Kidney epithelial cell (primary cell): Measurements from ENCODE around the gene IRX6. TPM values are rescaled to one million over a fixed set of nuclear protein-coding genes. Genes with fewer than 3 reads are reported as not detected.

Experiments
- DNase-seq: peaks from one replicate; pipeline ENCODE4 v3.0.0-alpha.2; 2010; ENCODE audit warnings: low read depth
- H3K27me3 ChIP-seq: 2 replicates; pipeline ENCODE4 v1.6.0; 2011; ENCODE audit warnings: low read length; ENCODE audit not compliant: control insufficient read depth, insufficient read depth
- H3K36me3 ChIP-seq: 2 replicates; pipeline ENCODE4 v1.5.1; 2011; ENCODE audit warnings: low read length; ENCODE audit not compliant: control insufficient read depth, insufficient read depth
- H3K4me3 ChIP-seq: 2 replicates; pipeline ENCODE4 v1.5.1; 2011; ENCODE audit warnings: low read depth, mild to moderate bottlenecking, control low read depth, low read length
- CTCF ChIP-seq: IDR thresholded peaks from 2 replicates; pipeline ENCODE4 v1.5.1; 2011; ENCODE audit warnings: mild to moderate bottlenecking, moderate library complexity, low read length, control low read depth, inconsistent platforms; ENCODE audit not compliant: insufficient read depth, poor library complexity, severe bottlenecking
- total RNA-seq: library from RNA; depleted of rRNA; stranded (reverse); fragments of >200 nt; gene quantifications from 2 replicates; pipeline ENCODE4 v1.2.3, GENCODE V29; 2015

The IRX6 gene
- total RNA-seq, 1 donor from 2014 or later = 1.3 TPM

GRCh38 chr16:55357241-55357640 is 33.2 kb downstream of the IRX6 start:
- no peak for TF ChIP-seq CTCF
- DNase-seq = no peak
- Histone ChIP-seq H3K36me3 (no peaks in the 10 kb centered on the region), H3K27me3 (no peaks in the 10 kb centered on the region), H3K4me3 (no peak overlapping the region)

DNA sequence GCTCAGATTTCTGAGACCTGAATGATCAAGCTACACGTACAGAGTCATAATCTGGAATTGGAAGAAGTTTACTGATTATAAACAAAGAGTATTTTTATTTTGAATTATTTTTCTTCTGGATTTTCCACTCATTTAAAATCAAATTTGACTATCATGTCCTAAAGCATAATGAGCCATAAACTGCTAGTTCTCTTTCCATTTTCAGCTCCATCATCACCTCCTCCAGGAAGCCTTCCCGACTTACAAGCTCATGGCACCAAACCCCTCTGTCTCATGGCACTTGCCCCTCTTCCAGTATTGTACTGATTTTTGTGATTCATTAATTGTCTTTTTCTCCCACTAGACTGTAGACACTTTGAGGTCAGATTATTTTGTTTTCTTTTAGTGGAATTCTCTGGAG is 35.9 kb downstream of the IRX6 start:
- DNase-seq = no peak
- H3K27me3 ChIP-seq = peaks cover 2% of the 10 kb centered on the region
- no peaks in the 10 kb centered on the region for H3K36me3 ChIP-seq
- H3K4me3 ChIP-seq = no peak overlapping the region
- TF ChIP-seq CTCF = no peak

GRCh38 chr16:55364811-55365210 is 40.8 kb downstream of the IRX6 start:
- DNase-seq = no peak
- no peak for TF ChIP-seq CTCF
- H3K27me3 ChIP-seq = peaks cover 2% of the 10 kb centered on the region
- no peaks in the 10 kb centered on the region for H3K36me3 ChIP-seq
- no peak overlapping the region for H3K4me3 ChIP-seq

DNA sequence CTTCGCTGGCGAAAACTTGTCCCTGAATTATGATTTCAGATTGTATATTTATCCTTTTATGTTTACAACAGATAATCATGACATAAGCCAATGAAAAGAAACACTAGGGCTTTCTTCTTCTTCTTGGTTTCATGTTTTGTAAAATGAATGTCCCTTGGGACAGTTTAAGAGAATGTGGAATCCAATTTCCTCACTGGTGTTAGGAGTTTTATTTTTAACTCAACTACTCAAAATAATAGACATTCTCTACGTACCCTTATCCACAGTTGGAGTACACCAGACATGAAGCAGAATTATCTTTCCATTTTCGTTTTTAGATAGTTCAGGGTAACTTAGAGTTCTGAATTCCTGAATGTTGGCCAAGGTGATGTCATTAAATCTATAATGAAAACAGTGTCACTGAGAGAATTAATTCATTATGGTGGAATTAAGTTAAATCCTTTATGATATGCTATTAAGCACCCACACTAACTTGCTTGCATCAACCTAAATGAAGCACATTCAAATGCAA is 43.4 kb downstream of the IRX6 start:
- DNase-seq = no peak
- TF ChIP-seq CTCF = no peak
- no peak overlapping the region for H3K4me3 ChIP-seq
- no peaks in the 10 kb centered on the region for H3K36me3 ChIP-seq
- H3K27me3 ChIP-seq = peaks cover 6% of the 10 kb centered on the region

GRCh38 chr16:55367866-55368603 is 44.0 kb downstream of the IRX6 start:
- Histone ChIP-seq H3K36me3 (no peaks in the 10 kb centered on the region), H3K4me3 (no peak overlapping the region), H3K27me3 (peaks cover 6% of the 10 kb centered on the region)
- no peak for TF ChIP-seq CTCF
- no peak for DNase-seq

DNA sequence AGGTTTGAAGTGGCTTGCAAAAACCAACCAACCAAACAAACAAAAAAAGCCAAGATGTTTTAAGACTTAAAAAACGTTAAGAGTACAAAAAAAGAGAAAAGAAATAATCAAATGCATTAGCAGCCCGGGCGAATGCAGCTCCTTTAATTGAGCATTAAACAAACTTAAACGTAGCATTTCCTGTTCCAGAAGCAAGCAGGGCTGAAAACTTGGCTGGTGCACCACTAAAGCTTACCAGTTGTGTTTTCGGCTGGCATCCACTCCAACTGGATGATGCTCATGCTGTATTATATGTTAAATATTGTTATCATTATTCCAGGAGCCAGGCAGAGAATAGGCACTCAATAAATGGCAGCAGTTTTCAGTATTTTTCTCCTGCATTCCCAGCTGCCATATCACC is 45.1 kb downstream of the IRX6 start:
- DNase-seq = no peak
- no peaks in the 10 kb centered on the region for H3K36me3 ChIP-seq
- no peak overlapping the region for H3K4me3 ChIP-seq
- TF ChIP-seq CTCF = no peak
- peaks cover 6% of the 10 kb centered on the region for H3K27me3 ChIP-seq
